HepG2 (cell line): ENCODE results near the gene SLC35F6. TPM values are rescaled to one million over a fixed set of nuclear protein-coding genes. Genes with fewer than 3 reads are reported as not detected.
A peak's percentile ranks its signal among the peaks of the same experiment; 100 is the strongest.

Source experiments
- ETV6 ChIP-seq: sonication (generic); formaldehyde crosslinking; conservative IDR thresholded peaks from 2 replicates; pipeline ENCODE4 v1.4.0; 2020; ENCODE audit warnings: missing genetic modification reagents
- FIP1L1 ChIP-seq: fragments of 200-400 bp; formaldehyde crosslinking; IDR thresholded peaks from 2 replicates; pipeline ENCODE4 v1.6.1; 2018; ENCODE audit warnings: low read depth, mild to moderate bottlenecking, low read length, moderate library complexity, borderline replicate concordance; ENCODE audit not compliant: insufficient read depth
- FOXJ3 ChIP-seq: sonication (generic); formaldehyde crosslinking; IDR thresholded peaks from 2 replicates; pipeline ENCODE4 v1.4.0; 2020; ENCODE audit warnings: missing genetic modification reagents, mild to moderate bottlenecking, borderline replicate concordance
- GZF1 ChIP-seq: sonication (generic); formaldehyde crosslinking; IDR thresholded peaks from 2 replicates; pipeline ENCODE4 v1.5.1; 2020; ENCODE audit warnings: mild to moderate bottlenecking, missing genetic modification reagents
- HNRNPH1 ChIP-seq: fragments of 200-400 bp; formaldehyde crosslinking; optimal IDR thresholded peaks from 2 replicates; pipeline ENCODE3; 2017; ENCODE audit warnings: mild to moderate bottlenecking, low read depth, low read length
- MED1 ChIP-seq: sonication (generic); formaldehyde crosslinking; IDR thresholded peaks from 2 replicates; pipeline ENCODE4 v1.4.0; 2020; ENCODE audit warnings: missing genetic modification reagents
- MLX ChIP-seq: IDR thresholded peaks from 2 replicates; pipeline ENCODE4 v1.6.1; 2016
- RFX3 ChIP-seq: IDR thresholded peaks from 2 replicates; pipeline ENCODE4 v1.6.1; 2016; ENCODE audit warnings: missing biosample characterization, missing genetic modification reagents
- SAFB2 ChIP-seq: sonication (generic); formaldehyde crosslinking; IDR thresholded peaks from 2 replicates; pipeline ENCODE4 v1.5.1; 2020; ENCODE audit warnings: missing genetic modification reagents, low read depth, mild to moderate bottlenecking, borderline replicate concordance
- SRSF1 ChIP-seq: fragments of 200-400 bp; formaldehyde crosslinking; optimal IDR thresholded peaks from 2 replicates; pipeline ENCODE3; 2017; ENCODE audit warnings: mild to moderate bottlenecking, low read depth, low read length, moderate library complexity
- U2AF2 ChIP-seq: fragments of 200-400 bp; formaldehyde crosslinking; IDR thresholded peaks from 2 replicates; pipeline ENCODE4 v1.6.1; 2017; ENCODE audit warnings: low read depth, mild to moderate bottlenecking, low read length
- ZBTB8A ChIP-seq: sonication (generic); formaldehyde crosslinking; IDR thresholded peaks from 2 replicates; pipeline ENCODE4 v1.4.0; 2020; ENCODE audit warnings: mild to moderate bottlenecking, low read depth, missing genetic modification reagents, borderline replicate concordance
- ZGPAT ChIP-seq: IDR thresholded peaks from 2 replicates; pipeline ENCODE4 v1.6.1; 2016; ENCODE audit warnings: mild to moderate bottlenecking
- ZNF142 ChIP-seq: sonication (generic); formaldehyde crosslinking; IDR thresholded peaks from 2 replicates; pipeline ENCODE4 v1.4.0; 2020; ENCODE audit warnings: missing genetic modification reagents
- ZNF329 ChIP-seq: sonication (generic); formaldehyde crosslinking; IDR thresholded peaks from 2 replicates; pipeline ENCODE4 v1.9.0; 2021; ENCODE audit warnings: low read depth, mild to moderate bottlenecking, missing genetic modification reagents
- ZNF513 ChIP-seq: sonication (generic); formaldehyde crosslinking; conservative IDR thresholded peaks from 2 replicates; pipeline ENCODE4 v1.5.0; 2020; ENCODE audit warnings: missing genetic modification reagents
- ZNF552 ChIP-seq: sonication (generic); formaldehyde crosslinking; IDR thresholded peaks from 2 replicates; pipeline ENCODE4 v1.9.0; 2022; ENCODE audit warnings: missing genetic modification reagents, mild to moderate bottlenecking, borderline replicate concordance
- ZNF580 ChIP-seq: IDR thresholded peaks from 2 replicates; pipeline ENCODE4 v1.6.1; 2016; ENCODE audit warnings: low read depth, borderline replicate concordance
- ZNF749 ChIP-seq: sonication (generic); formaldehyde crosslinking; IDR thresholded peaks from 2 replicates; pipeline ENCODE4 v1.8.0; 2022; ENCODE audit warnings: mild to moderate bottlenecking, missing genetic modification reagents, moderate library complexity, borderline replicate concordance
- polyA plus RNA-seq, 8 experiments: library from polyadenylated mRNA; depleted of rRNA in 3 of 8; stranded (reverse) in 7 of 8; unstranded in 1 of 8; fragments of >200 nt; fragmentation: Illumina TruSeq in 4 of 8; extraction: Trizol in 4 of 8; gene quantifications; 2 replicates each; pipeline versions ENCODE4 v1.2.1 to v1.2.3, GENCODE V29; 2011 to 2016; ENCODE audit warnings: low read depth in 4 of 8, missing spikeins in 1 of 8, mixed read lengths in 1 of 8; ENCODE audit not compliant: insufficient read depth in 1 of 8
- total RNA-seq, 5 experiments: library from RNA; depleted of rRNA; stranded (reverse); fragments of >200 nt; fragmentation: Illumina TruSeq; extraction: Trizol; gene quantifications; 2 replicates each; pipeline ENCODE4 v1.2.3, GENCODE V29; 2016; ENCODE audit warnings: low read depth in 1 of 5

Gene SLC35F6
- total and polyA plus RNA-seq, 2 of the 13 experiments (the other 11 are each of a cell fraction or from before 2014, with no cell fraction given): 15.2 to 21.2 TPM

GRCh38 chr2:26785431-26786206, 21.5 kb downstream of the SLC35F6 start, which contains the start of gene CENPA (continued):
- peak; percentile 100 for TF ChIP-seq ZNF580 (CRISPR knock-in tag)
- peak; percentile 85 for TF ChIP-seq ZGPAT (CRISPR knock-in tag)
- TF ChIP-seq U2AF2: no peak
- no peak for TF ChIP-seq SRSF1
- TF ChIP-seq MLX: peak; percentile 79; the same call in 1 of the 2 replicates
- peak; percentile 94 for TF ChIP-seq ZNF142
- no peak; the same call in 1 of the 2 replicates for TF ChIP-seq ETV6 (CRISPR knock-in tag)
- TF ChIP-seq ZNF552 (CRISPR knock-in tag): peak; percentile 94
- no peak for TF ChIP-seq ZNF329
- peak; percentile 54; the same call in 1 of the 2 replicates for TF ChIP-seq RFX3 (CRISPR knock-in tag)
- TF ChIP-seq ZNF513 (CRISPR knock-in tag): no peak
- no peak for TF ChIP-seq FIP1L1
- TF ChIP-seq MED1 (CRISPR knock-in tag): peak; percentile 82
- TF ChIP-seq FOXJ3: peak; percentile 81; the same call in 1 of the 2 replicates
- peak; percentile 81; the same call in 1 of the 2 replicates for TF ChIP-seq GZF1 (CRISPR knock-in tag)
- no peak for TF ChIP-seq HNRNPH1
- peak; percentile 94; the same call in 1 of the 2 replicates for TF ChIP-seq SAFB2 (CRISPR knock-in tag)
- peak; percentile 89; the same call in 1 of the 2 replicates for TF ChIP-seq ZBTB8A (CRISPR knock-in tag)
- TF ChIP-seq ZNF749 (CRISPR knock-in tag): peak; percentile 99
